IPS-18a (cell line): ENCODE results near the gene GRK2.

Source experiments
- H3K27ac ChIP-seq: one replicate; pipeline ENCODE4 v1.5.1; 2013; ENCODE audit warnings: low read length
- H3K27me3 ChIP-seq: one replicate; pipeline ENCODE4 v1.6.1; 2013; ENCODE audit warnings: mild to moderate bottlenecking, low read length; ENCODE audit not compliant: control insufficient read depth, insufficient read depth
- H3K36me3 ChIP-seq: one replicate; pipeline ENCODE4 v1.6.1; 2013; ENCODE audit warnings: low read depth, low read length; ENCODE audit not compliant: control insufficient read depth
- H3K4me1 ChIP-seq: one replicate; pipeline ENCODE4 v1.6.1; 2013; ENCODE audit warnings: low read depth, low read length; ENCODE audit not compliant: control insufficient read depth
- H3K4me3 ChIP-seq: one replicate; pipeline ENCODE4 v1.5.1; 2013; ENCODE audit warnings: low read length
- H3K9ac ChIP-seq: one replicate; pipeline ENCODE4 v1.6.1; 2013; ENCODE audit warnings: mild to moderate bottlenecking, low read length, moderate library complexity
- H3K9me3 ChIP-seq: one replicate; pipeline ENCODE4 v1.6.1; 2013; ENCODE audit warnings: low read depth, low read length; ENCODE audit not compliant: control insufficient read depth

Gene GRK2

DNA sequence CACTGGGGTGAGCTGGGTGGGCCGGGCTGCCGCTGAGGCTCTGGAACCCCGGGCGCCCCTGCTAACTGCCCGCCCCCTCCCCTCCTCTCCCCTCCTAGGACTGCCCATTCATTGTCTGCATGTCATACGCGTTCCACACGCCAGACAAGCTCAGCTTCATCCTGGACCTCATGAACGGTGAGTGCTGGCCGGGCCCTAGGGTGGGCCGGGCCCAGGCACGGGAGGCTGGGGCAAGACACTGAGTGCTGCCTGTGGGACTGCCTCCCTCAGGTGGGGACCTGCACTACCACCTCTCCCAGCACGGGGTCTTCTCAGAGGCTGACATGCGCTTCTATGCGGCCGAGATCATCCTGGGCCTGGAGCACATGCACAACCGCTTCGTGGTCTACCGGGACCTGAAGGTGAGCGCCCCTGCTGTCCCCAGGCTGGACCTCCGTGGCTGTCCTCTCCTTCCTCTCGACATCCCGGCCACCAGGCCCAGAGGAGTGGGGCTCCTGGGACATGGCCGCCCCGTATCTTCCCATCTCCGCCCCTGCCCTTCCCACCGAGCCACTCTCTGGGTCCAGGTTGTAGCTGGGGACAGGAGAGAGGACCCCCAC is 15.4 kb downstream of the GRK2 start:
- peaks cover 11% of the 10 kb centered on the region for H3K4me1 ChIP-seq
- H3K4me3 ChIP-seq, result no peak overlapping the region
- H3K36me3 ChIP-seq, result peaks cover 57% of the 10 kb centered on the region
- H3K27me3 ChIP-seq, result no peaks in the 10 kb centered on the region
- no peak overlapping the region for H3K27ac ChIP-seq
- no peaks in the 10 kb centered on the region for H3K9me3 ChIP-seq
- H3K9ac ChIP-seq, result no peak overlapping the region

DNA sequence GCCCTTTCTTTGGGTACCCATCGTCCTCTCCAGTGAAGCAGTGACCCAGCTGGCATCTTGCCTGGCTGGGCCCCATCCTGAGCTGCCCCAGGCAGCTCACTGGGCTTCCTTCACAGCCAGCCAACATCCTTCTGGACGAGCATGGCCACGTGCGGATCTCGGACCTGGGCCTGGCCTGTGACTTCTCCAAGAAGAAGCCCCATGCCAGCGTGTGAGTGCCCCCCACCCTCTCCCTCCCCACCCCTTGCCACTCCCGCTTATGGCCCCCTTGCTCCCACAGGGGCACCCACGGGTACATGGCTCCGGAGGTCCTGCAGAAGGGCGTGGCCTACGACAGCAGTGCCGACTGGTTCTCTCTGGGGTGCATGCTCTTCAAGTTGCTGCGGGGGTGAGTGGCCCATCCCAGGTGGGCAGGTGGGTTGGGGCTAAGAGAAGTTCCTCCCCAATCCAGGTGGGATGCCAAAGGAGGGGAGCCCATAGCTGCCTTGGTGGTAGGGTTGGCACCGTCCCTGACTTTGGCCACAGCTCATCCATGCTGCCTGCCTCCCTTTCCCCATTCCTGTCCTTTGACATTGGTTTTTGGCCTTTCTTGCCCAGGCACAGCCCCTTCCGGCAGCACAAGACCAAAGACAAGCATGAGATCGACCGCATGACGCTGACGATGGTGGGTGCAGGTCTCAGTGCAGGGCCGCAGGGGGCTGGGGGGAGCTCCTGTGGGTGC is 16.0 kb downstream of the GRK2 start:
- Histone ChIP-seq H3K27ac (no peak overlapping the region), H3K36me3 (peaks cover 57% of the 10 kb centered on the region)

DNA sequence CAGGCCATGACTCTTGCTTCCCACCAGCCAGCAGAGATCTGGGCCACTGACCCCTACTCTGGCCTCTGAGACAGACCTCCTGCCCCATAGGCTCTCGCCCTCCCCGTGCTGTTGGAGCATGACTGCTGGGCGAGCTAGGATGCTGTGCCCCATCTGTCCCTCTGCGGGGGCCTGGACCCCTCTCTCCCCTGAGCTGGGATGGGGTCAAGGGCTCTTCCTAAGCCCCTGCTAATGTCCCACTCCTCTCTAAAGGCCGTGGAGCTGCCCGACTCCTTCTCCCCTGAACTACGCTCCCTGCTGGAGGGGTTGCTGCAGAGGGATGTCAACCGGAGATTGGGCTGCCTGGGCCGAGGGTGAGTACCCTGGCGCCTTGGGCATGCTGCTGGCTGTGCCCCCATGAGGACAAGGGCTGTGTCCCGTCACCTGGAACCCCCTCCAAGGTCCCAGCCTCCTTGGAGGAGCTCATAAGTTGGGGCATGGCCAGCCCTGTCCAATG is 16.7 kb downstream of the GRK2 start:
- Histone ChIP-seq H3K4me1 (peaks cover 5% of the 10 kb centered on the region), H3K9me3 (no peaks in the 10 kb centered on the region), H3K27ac (no peak overlapping the region), H3K36me3 (peaks cover 57% of the 10 kb centered on the region), H3K4me3 (no peak overlapping the region), H3K9ac (no peak overlapping the region), H3K27me3 (no peaks in the 10 kb centered on the region)

More for the DNA sequence above, 16.0 kb downstream of the GRK2 start:
- peaks cover 4% of the 10 kb centered on the region for H3K4me1 ChIP-seq
- H3K9me3 ChIP-seq, result no peaks in the 10 kb centered on the region
- H3K4me3 ChIP-seq, result no peak overlapping the region
- H3K9ac ChIP-seq, result no peak overlapping the region
- H3K27me3 ChIP-seq, result no peaks in the 10 kb centered on the region

DNA sequence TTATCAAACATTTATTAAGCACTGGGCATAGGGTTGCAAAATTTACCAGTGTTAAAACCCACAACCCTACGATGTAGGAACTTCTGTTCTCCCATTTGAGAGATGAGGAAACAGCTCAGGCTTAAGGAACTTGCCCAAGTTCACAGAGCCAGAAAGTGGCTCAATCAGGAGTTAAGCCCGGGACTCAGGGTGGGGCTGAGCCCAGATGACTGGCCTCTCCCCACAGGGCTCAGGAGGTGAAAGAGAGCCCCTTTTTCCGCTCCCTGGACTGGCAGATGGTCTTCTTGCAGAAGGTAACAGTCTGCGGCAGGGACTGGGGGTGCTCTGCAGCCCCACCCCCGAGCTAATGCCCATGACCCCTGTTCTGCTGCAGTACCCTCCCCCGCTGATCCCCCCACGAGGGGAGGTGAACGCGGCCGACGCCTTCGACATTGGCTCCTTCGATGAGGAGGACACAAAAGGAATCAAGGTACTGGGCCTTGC is 17.2 kb downstream of the GRK2 start:
- H3K9ac ChIP-seq, result no peak overlapping the region
- no peaks in the 10 kb centered on the region for H3K9me3 ChIP-seq
- H3K4me1 ChIP-seq, result peaks cover 9% of the 10 kb centered on the region
- no peaks in the 10 kb centered on the region for H3K27me3 ChIP-seq
- H3K27ac ChIP-seq, result no peak overlapping the region
- H3K4me3 ChIP-seq, result no peak overlapping the region
- H3K36me3 ChIP-seq, result peaks cover 57% of the 10 kb centered on the region

DNA sequence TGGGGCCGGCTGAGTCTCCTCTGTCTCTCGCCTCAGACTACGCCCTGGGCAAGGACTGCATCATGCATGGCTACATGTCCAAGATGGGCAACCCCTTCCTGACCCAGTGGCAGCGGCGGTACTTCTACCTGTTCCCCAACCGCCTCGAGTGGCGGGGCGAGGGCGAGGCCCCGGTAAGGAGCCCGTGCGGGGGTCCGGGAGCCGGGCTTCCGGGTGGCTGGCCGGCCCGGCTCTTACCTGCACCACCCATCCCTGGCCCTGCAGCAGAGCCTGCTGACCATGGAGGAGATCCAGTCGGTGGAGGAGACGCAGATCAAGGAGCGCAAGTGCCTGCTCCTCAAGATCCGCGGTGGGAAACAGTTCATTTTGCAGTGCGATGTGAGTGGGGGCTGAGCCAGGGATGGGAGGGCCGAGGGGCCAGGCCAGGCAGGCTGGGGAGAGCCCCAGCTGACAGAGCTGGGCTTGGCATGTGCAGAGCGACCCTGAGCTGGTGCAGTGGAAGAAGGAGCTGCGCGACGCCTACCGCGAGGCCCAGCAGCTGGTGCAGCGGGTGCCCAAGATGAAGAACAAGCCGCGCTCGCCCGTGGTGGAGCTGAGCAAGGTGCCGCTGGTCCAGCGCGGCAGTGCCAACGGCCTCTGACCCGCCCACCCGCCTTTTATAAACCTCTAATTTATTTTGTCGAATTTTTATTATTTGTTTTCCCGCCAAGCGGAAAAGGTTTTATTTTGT is 18.7 kb downstream of the GRK2 start:
- no peaks in the 10 kb centered on the region for H3K27me3 ChIP-seq
- H3K4me1 ChIP-seq, result peaks cover 9% of the 10 kb centered on the region
- no peaks in the 10 kb centered on the region for H3K9me3 ChIP-seq
- H3K9ac ChIP-seq, result no peak overlapping the region
- peaks cover 51% of the 10 kb centered on the region for H3K36me3 ChIP-seq
- H3K4me3 ChIP-seq, result no peak overlapping the region
- no peak overlapping the region for H3K27ac ChIP-seq

DNA sequence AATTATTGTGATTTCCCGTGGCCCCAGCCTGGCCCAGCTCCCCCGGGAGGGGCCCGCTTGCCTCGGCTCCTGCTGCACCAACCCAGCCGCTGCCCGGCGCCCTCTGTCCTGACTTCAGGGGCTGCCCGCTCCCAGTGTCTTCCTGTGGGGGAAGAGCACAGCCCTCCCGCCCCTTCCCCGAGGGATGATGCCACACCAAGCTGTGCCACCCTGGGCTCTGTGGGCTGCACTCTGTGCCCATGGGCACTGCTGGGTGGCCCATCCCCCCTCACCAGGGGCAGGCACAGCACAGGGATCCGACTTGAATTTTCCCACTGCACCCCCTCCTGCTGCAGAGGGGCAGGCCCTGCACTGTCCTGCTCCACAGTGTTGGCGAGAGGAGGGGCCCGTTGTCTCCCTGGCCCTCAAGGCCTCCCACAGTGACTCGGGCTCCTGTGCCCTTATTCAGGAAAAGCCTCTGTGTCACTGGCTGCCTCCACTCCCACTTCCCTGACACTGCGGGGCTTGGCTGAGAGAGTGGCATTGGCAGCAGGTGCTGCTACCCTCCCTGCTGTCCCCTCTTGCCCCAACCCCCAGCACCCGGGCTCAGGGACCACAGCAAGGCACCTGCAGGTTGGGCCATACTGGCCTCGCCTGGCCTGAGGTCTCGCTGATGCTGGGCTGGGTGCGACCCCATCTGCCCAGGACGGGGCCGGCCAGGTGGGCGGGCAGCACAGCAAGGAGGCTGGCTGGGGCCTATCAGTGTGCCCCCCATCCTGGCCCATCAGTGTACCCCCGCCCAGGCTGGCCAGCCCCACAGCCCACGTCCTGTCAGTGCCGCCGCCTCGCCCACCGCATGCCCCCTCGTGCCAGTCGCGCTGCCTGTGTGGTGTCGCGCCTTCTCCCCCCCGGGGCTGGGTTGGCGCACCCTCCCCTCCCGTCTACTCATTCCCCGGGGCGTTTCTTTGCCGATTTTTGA is 19.5 kb downstream of the GRK2 start:
- no peak overlapping the region for H3K27ac ChIP-seq

DNA sequence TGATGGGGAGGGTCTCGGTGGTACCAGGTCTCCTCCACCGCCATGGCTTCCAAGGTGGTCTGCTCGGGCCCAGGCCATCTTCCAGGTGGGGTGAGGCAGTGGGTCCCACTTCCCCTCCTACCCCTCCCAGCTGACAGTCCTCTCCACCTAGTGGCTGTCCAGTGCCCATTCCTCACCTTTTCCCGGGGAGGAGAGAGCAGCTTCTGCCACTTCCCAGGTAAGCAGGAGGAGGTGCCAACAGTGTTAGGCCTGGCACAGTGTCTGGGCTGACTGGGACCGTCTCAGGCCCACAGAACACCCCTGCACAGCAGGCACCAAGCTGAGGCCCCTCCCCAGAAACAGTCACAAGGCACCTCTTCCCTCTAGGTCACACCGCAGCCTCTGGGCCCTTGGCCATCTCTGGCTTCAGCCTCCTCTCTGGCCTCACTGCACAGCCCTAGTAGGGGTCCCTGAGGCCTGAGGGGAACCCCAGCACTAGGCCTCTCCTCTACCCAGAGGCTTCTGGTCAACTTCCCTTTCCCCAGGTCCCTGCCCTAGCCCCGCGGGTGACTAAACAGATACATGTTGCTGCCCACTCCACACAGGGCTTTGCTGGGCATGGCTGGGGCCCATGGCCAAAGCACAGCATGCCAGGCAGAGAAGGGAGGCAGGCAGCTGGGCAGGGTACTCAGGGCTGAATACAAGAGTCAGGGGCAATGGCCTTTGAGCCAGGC is 20.5 kb downstream of the GRK2 start:
- no peak overlapping the region for H3K27ac ChIP-seq
- peaks cover 9% of the 10 kb centered on the region for H3K4me1 ChIP-seq
- peaks cover 39% of the 10 kb centered on the region for H3K36me3 ChIP-seq
- no peaks in the 10 kb centered on the region for H3K27me3 ChIP-seq
- no peaks in the 10 kb centered on the region for H3K9me3 ChIP-seq
- no peak overlapping the region for H3K9ac ChIP-seq
- no peak overlapping the region for H3K4me3 ChIP-seq

More for the DNA sequence above, 19.5 kb downstream of the GRK2 start:
- no peaks in the 10 kb centered on the region for H3K27me3 ChIP-seq
- H3K9ac ChIP-seq, result no peak overlapping the region
- H3K36me3 ChIP-seq, result peaks cover 45% of the 10 kb centered on the region
- H3K9me3 ChIP-seq, result no peaks in the 10 kb centered on the region
- peaks cover 9% of the 10 kb centered on the region for H3K4me1 ChIP-seq
- no peak overlapping the region for H3K4me3 ChIP-seq

DNA sequence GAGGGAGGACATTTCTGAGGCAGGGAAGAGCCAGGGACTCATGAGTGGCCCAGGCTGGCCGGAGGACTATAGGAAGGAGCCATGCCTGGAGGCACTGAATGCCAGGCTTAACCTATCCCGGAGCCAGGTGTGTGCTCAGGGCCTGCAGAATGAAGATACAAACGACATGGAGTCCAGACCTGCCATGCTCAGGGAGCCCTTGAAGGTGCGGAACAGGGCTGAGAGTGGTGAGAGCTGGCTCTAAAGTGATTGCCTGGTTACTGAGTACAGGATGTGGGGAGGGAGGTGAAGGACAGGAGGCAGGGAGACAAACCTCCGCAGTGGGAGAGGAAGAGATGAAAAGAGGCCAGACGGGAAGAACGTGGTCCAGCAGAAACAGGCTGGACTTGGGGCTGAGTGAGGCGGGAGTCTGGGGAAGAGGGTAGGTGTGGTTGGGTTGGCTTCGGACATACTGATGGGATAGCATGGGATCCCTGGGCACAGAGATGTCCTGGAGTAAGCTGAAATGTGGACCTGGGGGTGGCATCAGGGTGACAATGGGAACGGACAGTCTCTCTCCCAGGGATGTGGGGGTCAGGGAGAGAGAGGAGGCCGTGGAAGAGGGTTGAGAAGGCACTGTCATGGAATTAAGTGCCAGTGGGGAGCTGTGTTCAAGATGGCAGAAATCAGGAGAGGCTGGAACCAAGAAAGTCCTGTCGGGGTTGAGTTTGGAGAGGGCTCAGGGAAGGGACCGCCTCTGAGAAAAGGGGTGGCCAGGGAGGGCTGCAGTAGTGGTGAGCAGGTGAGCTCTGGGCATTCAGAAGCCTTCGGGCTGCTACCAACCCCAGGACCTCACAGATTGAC is 21.3 kb downstream of the GRK2 start:
- Histone ChIP-seq H3K4me1 (peaks cover 9% of the 10 kb centered on the region), H3K27me3 (no peaks in the 10 kb centered on the region), H3K9ac (peak overlapping the region; percentile 81), H3K9me3 (no peaks in the 10 kb centered on the region), H3K27ac (peak overlapping the region; percentile 71), H3K4me3 (peak overlapping the region; percentile 81), H3K36me3 (peaks cover 31% of the 10 kb centered on the region)

DNA sequence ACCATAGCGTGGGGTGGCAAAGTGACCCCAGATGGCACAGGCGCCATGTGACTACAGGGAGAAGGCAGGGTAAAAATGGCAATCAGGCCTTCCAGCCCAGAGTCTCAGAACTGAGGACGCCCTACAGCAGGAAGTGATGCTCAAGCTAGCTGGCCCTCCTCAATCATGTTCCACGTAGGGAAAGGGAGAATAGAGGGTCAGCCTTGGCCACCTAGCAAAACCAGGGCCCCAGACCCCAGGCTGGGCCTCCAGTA is 21.9 kb downstream of the GRK2 start:
- Histone ChIP-seq H3K4me3 (peak overlapping the region; percentile 81), H3K27ac (peak overlapping the region; percentile 71), H3K9ac (peak overlapping the region; percentile 81), H3K9me3 (no peaks in the 10 kb centered on the region), H3K27me3 (no peaks in the 10 kb centered on the region), H3K36me3 (peaks cover 29% of the 10 kb centered on the region), H3K4me1 (peaks cover 9% of the 10 kb centered on the region)
